Stimulated activated CD4-positive, alpha-beta T cell treated with anti-CD3 and anti-CD28 coated beads, Interleukin-15, amount 100 ng/mL, for 24 hours (primary cell): ENCODE data around the gene CD300LB.
"Not testable (repeated sequence)": the region's sequence is repeated elsewhere in the genome, so short reads cannot be mapped to it uniquely, and the experiment has no call there.

Experiments used
- DNase-seq: peaks from one replicate; pipeline ENCODE4 v3.0.0-alpha.2; 2020

Gene CD300LB

DNA sequence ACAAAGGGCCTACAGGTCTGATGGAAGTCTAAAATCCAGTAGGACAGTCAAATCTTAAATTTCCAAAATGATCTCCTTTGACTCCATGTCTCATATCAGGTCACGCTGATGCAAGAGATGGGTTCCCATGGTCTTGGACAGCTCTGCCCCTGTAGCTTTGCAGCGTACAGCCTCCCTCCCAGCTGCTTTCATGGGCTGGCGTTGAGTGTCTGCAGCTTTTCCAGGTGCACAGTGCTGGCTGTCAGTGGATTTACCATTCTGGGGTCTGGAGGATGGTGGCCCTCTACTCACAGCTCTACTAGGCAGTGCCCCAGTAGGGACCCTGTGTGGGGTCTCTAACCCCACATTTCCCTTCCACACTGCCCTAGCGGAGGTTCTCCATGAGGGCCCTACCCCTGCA lies 43.0 kb downstream of the CD300LB start:
- not testable (repeated sequence) for DNase-seq

DNA sequence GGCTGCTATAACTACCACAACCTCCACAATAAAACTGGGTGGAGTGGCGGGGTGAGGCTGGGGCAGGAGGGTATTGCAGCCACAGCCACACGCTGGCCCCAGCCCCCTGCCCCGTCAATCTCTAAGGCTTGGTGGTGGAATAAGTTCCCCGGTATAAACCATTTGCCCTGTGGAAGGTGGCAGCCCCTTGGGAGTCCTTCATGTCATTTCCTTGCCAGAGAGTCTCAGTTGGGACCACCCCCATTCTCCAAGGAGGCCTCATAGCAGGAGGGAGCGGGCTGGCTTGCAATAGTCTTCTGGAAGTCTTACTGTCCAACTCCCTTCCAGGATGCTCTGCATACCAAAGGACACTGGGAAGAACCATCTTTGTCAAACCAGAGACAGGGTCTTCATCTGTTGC lies 45.4 kb downstream of the CD300LB start:
- no peak for DNase-seq

DNA sequence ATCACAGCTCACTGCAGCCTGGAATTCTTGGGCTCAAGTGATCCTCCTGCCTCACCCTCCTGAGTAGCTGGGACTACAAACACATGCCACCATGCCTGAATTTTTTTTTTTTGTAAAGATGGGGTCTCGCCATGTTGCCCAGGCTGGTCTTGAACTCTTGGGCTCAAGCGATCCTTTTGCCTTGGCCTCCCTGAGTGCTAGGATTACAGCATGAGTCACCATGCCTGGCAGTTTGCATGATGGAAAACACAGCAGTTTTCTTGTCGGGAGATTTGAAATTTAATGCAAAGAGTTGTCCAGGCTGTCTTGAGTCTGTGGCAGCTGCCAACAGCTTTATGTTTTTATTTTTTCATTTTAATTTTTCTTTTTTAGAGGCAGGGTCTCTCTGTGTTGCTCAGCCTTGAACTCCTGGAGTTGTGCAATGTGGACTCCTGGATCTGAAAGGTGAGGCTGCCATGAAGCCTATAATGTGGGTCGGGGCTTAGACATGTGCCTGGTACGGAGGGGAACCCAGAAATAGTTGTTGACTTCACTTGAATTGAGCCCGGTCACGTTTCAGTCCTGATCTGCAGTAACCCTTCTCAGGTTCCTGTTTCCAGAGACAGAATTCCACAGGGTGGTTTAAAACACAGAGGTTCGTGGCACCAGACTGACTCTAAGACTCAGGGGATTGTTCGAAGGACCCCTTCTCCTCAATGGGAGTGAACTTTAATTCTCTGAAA lies 46.1 kb downstream of the CD300LB start:
- no peak for DNase-seq

DNA sequence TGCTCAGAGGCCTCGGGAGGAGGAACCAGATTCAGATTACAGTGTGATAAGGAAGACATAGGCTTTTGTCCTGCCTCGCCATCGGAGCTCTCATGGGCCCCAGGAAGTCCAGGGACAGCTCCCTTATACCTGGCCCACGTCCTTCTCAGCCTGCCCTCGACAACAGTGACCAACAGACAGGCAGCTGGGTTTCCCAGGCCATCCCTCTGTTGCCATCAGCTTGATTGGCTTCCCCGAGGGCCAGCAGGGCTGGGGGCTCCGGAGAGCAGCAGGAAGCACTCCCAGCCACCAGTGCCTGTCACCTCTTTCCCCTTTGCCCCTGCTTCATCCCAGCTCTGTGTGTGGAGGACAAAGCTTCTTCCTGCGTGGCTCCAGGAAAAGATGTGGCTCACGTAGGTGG lies 47.2 kb downstream of the CD300LB start:
- no peak for DNase-seq

DNA sequence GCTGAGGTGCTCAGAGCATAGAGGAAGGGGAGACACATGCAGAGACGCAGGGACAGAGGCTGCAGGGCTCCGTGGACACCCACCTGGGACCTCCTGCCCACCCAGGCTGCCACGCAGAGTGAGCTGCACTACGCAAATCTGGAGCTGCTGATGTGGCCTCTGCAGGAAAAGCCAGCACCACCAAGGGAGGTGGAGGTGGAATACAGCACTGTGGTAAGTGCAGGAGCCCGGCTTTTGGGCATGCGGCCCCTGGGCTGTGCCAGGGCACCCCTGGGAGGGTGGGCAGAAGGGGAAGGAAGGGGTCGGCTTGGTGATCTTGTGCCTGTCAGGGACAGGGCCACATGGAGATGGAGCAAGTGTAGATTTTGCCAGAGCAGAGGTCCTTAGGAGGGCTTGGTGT lies 49.7 kb downstream of the CD300LB start:
- DNase-seq: no peak

DNA sequence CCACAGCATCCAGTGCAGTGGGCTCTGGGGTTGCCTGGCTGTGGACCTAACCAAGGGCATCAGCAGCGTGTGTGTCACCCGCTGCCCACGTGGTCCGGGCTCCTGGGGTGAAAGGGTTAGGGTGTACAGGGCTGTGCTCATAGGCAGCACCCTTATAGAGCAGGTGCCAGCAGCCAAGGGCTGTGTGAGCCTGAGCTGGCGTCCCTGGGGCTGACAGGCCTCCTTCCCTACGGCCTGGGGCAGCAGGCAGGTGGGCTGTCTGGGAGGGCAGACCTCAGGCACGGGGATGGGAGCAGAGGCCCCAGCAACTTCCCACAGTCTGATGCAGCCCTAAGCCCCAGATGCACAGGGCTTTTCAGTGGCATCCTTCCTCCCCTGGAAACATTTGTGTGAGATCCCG lies 51.0 kb downstream of the CD300LB start:
- no peak for DNase-seq

DNA sequence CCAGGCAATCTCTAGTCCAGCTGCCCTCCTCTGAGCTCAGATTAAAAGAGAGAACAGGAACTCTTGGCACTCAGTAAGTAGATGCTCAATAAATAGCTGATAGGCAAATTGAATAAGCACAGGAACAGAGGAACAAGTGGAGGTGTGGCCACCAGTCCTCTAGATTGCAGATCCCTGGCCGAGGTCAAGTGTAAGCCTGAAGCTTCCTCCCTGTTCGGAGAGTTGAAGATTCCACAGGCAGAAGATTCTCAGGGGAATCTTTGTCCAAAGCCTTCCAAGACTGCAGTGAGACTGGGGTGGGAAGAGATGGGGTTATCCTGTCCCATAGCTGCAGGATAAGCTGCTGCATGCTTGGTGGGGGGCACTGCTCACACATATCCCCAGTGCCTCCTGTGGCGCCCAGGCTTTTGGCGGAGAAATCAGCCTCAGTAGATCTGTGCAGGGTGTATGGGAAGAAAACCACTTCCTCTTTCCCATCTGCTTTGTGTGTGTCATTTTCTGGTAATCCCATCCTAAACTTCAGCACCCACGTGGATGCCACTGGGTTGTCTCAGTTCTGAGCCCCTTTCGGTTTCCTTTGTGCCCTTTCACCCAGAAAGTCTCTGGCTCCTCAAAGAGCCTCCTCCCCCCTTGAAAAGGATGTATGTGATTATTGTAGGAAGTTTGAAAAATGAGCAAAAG lies 52.7 kb downstream of the CD300LB start:
- DNase-seq: peak; percentile 66

DNA sequence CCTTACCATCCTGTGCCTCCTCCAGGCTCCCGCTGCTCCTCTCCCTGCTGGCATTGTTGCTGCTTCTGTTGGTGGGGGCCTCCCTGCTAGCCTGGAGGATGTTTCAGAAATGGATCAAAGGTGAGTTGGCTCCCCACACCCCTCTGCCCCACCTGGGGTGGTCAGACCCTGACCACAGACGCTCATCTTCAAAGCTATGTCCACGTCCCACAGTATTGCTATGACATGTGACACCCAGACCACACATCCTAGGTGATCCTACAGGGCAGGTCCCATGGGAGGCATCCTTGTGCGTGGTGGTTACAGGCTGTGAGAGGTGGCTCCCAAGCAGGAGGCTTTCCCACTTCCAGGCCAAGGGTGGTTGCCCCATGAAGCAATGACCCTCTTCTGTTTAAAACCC lies 53.9 kb downstream of the CD300LB start:
- DNase-seq: no peak

DNA sequence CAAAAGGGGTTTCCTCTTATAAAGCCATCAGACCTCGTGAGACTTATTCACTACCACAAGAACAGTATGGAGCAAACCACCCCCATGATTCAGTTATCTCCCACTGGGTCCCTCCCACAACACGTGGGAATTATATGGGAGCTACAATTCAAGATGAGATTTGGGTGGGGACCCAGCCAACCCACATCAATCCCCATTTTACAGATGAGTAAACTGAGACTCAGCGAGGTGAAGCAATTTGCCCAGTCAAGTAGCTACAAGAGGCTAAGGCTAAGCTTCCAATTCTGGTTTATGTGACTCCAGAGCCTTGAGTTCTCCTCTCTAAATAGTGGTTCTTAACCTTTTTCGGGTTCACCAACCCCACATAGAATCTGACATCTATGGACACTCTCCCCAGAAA lies 56.1 kb downstream of the CD300LB start:
- no peak for DNase-seq

DNA sequence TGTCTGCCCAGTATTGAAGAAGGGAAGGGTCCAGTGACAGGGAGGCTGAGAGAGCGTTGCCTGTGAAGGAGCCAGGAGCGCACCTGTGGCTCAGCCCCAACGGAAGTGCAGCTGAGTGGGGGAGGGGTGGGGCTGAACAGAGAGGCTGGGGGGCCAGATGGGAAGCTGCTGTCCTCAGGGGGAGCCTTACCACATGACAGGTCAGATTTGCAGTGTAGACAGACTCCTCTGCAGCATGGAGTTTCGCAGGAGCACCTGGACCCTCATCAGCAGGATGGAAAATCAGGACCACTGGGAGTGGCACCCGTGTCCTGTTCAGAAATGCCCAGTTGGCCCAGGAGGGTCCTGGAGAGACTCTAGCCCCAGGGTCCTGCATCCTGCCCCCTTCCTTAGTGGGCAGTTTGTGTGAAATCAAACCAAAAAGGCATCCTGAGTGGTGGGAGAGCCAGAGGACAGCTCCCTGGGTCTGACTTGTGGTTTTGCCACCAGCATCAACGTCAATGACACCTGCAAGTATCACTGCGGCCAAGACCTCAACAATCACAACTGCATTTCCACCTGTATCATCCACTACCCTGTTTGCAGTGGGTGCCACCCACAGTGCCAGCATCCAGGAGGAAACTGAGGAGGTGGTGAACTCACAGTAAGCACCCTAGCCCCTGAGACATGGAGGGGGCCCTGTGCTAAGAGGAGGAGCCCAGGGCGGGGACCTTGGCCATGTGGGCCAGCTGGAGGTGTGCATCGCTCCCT lies 57.1 kb downstream of the CD300LB start:
- DNase-seq: no peak

DNA sequence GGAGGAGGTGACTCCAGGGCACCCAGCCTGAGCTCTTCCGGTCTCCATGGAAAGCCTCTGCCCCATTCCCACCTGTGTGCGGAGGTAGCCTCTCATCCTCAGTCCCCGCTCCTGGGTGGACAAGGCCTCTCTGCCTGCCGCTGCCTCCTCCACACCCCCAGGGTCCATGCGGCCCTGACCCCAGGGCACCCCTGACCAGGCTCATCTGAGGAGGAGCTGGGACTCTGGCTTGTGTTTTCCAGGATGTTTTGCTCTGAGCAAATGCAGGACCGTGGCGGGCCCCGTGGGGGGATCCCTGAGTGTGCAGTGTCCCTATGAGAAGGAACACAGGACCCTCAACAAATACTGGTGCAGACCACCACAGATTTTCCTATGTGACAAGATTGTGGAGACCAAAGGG lies 58.0 kb downstream of the CD300LB start:
- no peak for DNase-seq

DNA sequence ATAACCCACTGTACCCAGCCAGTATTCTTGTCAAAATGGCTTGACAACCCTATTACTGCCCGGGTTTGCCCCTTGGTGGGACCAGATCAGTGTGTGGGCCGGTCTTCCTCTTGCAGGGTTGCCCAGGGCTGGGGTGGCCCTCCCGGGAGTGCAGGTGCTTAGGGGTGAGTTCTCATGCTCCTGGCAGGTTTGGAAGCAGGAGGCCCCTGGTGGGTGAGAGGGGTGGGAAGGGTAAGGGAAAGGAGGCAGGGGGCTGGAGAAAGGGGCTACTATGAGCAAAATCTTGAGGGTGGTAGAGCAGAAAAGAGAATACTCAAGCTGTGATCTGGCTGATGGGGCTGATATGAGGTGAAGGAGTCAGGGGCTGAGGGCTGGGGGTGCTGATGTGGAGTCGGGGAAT lies 58.4 kb downstream of the CD300LB start:
- DNase-seq: no peak

DNA sequence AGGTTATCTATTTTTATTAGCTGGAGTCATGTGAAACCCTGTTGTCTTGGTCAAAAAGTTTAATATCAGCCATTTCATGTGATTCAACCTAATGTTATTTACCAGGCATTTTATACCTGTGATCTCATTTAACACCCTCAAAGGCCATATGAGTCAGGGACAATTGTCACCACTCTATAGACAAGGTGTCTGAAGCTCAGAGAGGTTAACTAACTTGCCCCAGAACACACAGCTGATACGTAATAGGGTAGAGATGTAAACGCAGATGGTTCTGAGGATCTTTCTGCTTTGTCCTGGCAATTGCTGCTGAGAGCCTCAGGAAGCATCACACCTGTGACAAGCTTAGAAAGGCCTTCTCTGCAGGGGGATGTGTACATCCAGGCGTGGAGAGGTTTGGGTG lies 59.9 kb downstream of the CD300LB start:
- DNase-seq: no peak
